Measurements from ENCODE around the gene MED9.
"Not testable (repeated sequence)": the region's sequence is repeated elsewhere in the genome, so short reads cannot be mapped to it uniquely, and the experiment has no call there.

Gene MED9

GRCh38 chr17:17455173-17455572, 21.6 kb upstream of the MED9 start:
- no peak for DNase-seq (ENCODE audit: low spot score)

- DNase-seq (ENCODE audit: low spot score), result no peak
Measured at GRCh38 chr17:17456251-17456650, 20.5 kb upstream of the MED9 start.

- no peak for DNase-seq (ENCODE audit: low spot score)
Measured at GRCh38 chr17:17457680-17458079, 19.1 kb upstream of the MED9 start.

- DNase-seq (ENCODE audit: low spot score), result no peak
Measured at GRCh38 chr17:17460038-17460437, 16.8 kb upstream of the MED9 start.

GRCh38 chr17:17462048-17462824, 14.6 kb upstream of the MED9 start:
- DNase-seq (ENCODE audit: low spot score), result no peak

GRCh38 chr17:17463821-17464220, 13.0 kb upstream of the MED9 start:
- no peak for DNase-seq (ENCODE audit: low spot score)

- DNase-seq (ENCODE audit: low spot score), result not testable (repeated sequence)
Measured at GRCh38 chr17:17465878-17466277, 10.9 kb upstream of the MED9 start.

- no peak for DNase-seq (ENCODE audit: low spot score)
Measured at GRCh38 chr17:17466511-17466910, 10.3 kb upstream of the MED9 start.

GRCh38 chr17:17467016-17467415, 9.8 kb upstream of the MED9 start:
- no peak for DNase-seq (ENCODE audit: low spot score)

GRCh38 chr17:17467720-17468119, 9.1 kb upstream of the MED9 start:
- DNase-seq (ENCODE audit: low spot score), result no peak

GRCh38 chr17:17468217-17469010, 8.4 kb upstream of the MED9 start:
- no peak for DNase-seq (ENCODE audit: low spot score)

- no peak for DNase-seq (ENCODE audit: low spot score)
Measured at GRCh38 chr17:17469358-17469757, 7.4 kb upstream of the MED9 start.

- no peak for DNase-seq (ENCODE audit: low spot score)
Measured at GRCh38 chr17:17469996-17470395, 6.8 kb upstream of the MED9 start.

- DNase-seq (ENCODE audit: low spot score), result peak; percentile 59
Measured at GRCh38 chr17:17472333-17472920, 4.4 kb upstream of the MED9 start.

GRCh38 chr17:17474341-17474740, 2.5 kb upstream of the MED9 start:
- DNase-seq (ENCODE audit: low spot score), result peak; percentile 90

- no peak for DNase-seq (ENCODE audit: low spot score)
Measured at GRCh38 chr17:17479209-17479608, 2.4 kb downstream of the MED9 start.

- DNase-seq (ENCODE audit: low spot score), result no peak
Measured at GRCh38 chr17:17480593-17481148, 3.9 kb downstream of the MED9 start.

GRCh38 chr17:17481860-17482259, 5.1 kb downstream of the MED9 start:
- DNase-seq (ENCODE audit: low spot score), result no peak

- DNase-seq (ENCODE audit: low spot score), result no peak
Measured at GRCh38 chr17:17484451-17484899, 7.7 kb downstream of the MED9 start.

GRCh38 chr17:17485420-17485819, 8.6 kb downstream of the MED9 start:
- DNase-seq (ENCODE audit: low spot score), result no peak

- not testable (repeated sequence) for DNase-seq (ENCODE audit: low spot score)
Measured at GRCh38 chr17:17486416-17486815, 9.6 kb downstream of the MED9 start.

GRCh38 chr17:17487998-17488397, 11.2 kb downstream of the MED9 start:
- no peak for DNase-seq (ENCODE audit: low spot score)

- no peak for DNase-seq (ENCODE audit: low spot score)
Measured at GRCh38 chr17:17491031-17491471, 14.3 kb downstream of the MED9 start.

All from COLO829 (cell line).